ENCODE results near the gene TPPP3.

GRCh38 chr16:67429053-67429798 is 35.9 kb upstream of the TPPP3 start:
- TF ChIP-seq POLR2A (IDR thresholded peaks at IDR 0.05) (no peak), CTCF (IDR thresholded peaks at IDR 0.05) (no peak)
